Fibroblast of peridontal ligament (primary cell): ENCODE results near the gene F8.
"Not testable (repeated sequence)": the region's sequence is repeated elsewhere in the genome, so short reads cannot be mapped to it uniquely, and the experiment has no call there.

Experiments used
- DNase-seq: peaks from one replicate; pipeline ENCODE4 v3.0.0-alpha.2; 2010; ENCODE audit errors: extremely low read depth

Gene F8

DNA sequence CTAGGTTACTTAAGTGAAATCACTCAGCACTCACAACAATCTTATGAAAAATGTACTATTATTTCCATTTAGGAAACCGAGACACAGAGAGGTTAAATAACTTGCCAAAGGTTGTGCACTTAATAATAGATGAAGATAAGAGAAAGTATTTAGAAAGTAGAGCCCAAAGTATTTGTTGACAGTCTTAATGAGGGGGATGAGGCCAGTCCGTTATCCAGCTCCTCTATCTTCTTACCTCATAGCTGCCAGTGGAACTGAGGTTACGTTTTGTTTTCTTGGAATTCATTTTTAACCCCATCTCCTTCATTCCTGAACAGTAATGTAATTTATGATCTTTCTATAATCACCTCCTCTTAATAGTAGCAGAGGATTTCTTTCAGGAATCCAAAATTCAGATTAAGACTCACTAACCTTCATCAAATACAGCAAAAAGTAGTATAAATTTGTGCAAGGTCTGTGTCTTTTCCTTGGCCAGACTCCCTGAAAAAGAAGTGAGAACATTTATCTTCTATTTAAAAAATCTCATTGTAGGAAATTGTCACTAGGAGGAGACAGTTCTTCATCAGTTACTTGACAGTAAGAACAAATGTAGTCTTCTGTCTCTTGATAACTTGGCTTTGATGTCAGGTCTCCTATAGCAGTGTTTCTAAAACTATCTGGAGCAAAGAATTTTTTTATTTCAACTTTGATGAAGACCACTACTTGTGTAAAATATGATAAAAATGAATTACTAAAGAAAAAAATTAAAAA, 35.5 kb downstream of the F8 start:
- peak; percentile 14 for DNase-seq

DNA sequence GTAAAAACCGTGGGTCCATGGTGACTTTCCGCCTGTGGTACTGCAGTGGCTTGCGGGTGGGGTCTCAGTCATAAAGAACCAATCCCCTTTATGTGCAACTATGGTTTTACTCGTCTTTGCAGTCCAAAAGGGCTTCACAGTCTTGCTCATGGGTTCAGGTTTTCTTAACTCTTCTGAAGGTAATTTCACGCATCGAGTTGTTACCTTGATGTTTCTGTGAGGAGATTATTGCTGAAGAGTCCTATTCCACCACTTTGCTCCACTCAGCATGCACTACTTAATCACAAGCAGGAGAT, 41.5 kb downstream of the F8 start:
- no peak for DNase-seq

DNA sequence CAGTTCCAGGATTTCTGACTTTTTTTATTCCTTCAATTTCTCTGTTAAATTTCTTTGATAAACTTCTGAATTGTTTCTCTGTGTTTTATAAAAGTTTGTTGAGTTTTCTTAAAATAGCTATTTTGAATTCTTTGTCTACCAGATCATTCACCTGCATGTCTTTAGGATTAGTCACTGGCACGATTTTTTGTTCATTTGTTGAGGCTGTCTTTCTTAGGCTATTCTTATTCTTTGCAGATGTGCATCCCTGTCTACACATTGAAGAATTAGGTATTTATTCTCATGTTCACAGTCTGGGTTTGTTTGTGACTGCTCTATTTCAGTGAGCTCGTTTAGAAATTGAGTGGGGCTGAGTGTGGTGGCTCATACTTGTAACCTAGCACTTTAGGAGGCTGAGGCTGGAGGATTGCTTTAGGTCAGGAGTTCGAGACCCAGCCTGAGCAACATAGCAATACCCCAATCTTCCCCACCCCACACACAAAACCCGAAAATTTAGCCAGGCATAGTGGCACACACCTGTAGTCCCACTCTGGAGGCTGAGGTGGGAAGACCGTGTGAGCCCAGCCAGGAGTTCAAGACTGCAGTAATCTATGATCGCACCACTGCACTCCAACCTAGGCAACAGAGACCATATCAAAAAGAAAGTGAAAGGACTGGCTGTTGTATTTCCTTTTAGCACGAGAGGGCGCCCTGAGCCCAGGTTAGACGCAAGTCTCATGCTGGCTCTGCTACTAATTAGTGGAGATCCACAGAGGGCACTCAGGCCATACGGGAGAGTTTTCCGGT, 42.0 kb downstream of the F8 start:
- DNase-seq: peak; percentile 71

DNA sequence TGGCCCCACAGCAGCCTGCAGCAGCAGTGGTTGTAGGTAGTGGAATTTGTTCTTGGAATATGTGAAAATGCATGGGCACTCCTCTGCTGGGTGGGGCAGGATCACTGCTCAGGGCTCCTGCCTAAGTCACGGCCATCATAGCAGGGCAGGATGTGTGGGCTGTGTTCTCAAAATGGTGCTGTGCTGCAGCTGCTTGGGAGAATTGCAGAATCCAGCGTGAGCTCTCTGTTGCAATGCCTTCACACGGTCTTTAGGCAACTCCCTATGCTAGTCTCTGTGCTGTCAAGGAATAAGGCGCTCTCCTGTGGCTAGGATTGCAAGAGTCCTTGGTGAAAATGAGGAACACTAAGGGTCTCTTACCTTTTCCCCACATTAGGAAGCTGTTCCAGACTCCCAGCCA, 42.9 kb downstream of the F8 start:
- DNase-seq: no peak

DNA sequence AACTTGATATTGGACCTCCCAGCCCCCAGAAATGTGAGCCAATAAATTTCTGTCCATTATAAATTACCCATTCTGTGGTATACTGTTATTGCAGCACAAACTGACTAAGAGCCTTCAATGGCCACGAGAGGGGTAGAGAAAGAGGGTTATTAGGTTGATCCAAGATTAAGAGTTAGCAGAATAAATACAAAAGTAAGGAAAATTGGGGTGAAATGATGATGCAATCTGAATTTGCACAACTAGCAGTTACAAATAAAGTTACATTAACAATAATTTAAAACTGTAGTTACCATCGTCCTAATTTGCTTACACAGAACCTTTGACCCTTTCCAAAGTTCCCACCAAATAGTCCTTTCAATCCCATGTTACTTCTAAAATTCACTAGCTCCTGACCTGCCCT, 54.2 kb downstream of the F8 start:
- DNase-seq: no peak

DNA sequence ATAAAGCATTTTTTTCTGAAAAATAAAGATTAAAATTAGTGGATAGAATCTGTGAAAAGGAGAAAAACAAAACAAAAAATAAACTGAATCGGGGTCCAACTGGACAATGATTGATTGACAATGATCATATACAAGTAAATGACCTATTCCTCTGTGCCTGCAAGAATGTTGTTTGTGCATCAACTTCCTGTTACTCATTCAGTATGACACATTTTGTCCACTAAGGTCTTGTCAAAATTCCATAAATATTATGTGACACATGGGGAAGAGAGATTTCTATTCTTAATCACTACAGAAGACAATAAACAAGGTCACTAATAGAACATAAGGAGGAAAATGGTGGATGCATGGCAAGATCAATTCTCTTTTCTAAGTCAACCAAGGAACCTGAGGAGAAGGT, 54.9 kb downstream of the F8 start:
- no peak for DNase-seq

DNA sequence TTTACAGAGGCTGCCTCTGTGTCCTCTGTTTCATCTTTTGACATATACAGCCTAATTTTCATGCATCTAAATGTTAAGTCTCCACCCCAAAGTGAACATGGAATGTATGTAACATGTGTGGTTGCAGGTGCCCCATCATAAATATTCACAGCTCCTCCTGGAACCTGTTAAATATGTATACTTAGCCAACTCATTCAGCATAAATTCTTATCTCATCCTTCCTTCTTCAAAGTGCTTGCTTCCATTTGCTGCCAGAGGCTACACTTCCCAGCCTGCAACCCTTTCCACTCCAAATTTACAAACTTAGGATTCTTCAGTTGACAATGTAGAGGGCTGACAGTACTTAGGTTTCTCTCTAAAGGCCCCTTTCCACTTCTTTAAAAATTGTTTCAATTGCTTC, 60.6 kb downstream of the F8 start:
- DNase-seq: no peak

DNA sequence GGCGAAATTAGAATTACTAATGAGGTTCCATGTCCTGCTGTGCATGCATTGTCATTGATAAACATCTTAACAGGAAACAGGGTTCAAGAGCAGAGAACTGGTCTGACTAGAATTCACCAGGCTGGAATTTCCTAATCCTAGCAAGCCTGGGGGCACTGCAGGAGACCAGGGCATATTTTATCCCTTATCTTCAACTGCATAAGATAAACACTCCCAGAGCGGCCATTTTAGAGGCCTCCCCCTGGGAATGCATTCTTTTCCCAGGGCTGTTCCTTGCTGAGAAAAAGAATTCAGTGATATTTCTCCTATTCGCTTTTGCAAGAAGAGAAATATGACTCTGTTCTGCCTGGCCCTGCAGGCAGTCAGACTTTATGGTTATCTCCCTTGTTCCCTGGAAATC, 66.7 kb downstream of the F8 start:
- not testable (repeated sequence) for DNase-seq

DNA sequence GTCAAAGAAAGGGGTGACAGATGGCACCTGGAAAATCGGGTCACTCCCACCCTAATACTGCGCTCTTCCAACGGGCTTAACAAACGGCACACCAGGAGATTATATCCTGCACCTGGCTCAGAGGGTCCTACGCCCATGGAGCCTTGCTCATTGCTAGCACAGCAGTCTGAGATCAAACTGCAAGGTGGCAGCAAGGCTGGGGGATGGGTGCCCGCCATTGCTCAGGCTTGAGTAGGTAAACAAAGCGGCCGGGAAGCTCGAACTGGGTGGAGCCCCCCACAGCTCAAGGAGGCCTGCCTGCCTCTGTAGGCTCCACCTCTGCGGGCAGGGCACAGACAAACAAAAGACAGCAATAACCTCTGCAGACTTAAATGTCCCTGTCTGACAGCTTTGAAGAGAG, 83.3 kb downstream of the F8 start:
- DNase-seq: not testable (repeated sequence)

DNA sequence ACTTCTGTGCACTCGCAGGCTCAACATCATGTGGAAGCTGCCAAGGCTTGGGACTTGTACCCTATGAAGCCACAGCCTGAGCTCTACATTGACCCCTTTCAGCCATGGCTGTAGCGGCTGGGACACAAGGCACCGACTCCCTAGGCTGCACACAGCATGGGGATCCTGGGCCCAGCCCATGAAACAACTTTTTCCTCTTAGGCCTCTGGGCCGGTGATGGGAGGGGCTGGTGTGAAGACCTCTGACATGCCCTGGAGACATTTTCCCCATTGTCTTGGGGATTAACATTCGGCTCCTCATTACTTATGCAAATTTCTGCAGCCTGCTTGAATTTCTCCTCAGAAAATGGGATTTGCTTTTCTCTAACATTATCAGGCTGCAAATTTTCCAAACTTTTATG, 97.8 kb downstream of the F8 start:
- not testable (repeated sequence) for DNase-seq

DNA sequence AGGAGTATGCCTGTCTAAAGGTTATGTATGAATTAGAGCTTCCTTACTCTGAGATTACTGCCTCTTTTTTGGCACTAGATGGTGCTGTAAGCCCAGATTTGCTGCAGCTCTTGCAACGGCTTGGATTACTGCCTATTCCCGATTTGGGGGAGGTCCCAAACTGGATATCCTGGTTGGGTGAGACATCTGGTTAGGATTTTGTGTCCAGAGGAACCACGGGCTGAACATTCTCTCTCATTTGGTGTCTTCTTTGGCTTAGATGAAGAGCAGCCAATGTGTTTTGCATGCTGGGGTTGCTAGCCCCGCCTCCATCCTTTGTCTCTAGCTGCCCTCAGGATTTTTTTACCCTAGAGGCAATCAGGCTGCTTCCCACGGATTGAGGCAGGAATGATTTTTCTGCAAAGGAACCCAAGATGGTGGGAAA, 104.5 kb downstream of the F8 start:
- DNase-seq: peak; percentile 91

DNA sequence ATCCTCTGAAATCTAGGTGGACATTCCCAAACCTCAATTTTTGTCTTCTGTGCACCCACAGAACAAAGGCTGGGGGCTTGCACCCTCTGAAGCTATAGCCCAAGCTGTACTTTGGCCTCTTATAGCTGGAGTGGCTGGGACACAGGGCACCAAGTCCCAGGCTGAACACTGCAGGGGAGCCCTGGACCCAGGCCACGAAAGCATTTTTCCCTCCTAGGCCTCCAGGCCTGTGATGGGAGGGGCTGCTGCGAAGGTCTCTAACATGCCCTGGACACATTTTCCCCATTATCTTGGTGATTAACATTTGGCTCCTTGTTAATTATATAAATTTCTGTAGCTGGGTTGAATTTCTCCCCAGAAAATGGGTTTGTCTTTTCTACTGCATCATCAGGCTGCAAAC, 108.5 kb downstream of the F8 start:
- no peak for DNase-seq

DNA sequence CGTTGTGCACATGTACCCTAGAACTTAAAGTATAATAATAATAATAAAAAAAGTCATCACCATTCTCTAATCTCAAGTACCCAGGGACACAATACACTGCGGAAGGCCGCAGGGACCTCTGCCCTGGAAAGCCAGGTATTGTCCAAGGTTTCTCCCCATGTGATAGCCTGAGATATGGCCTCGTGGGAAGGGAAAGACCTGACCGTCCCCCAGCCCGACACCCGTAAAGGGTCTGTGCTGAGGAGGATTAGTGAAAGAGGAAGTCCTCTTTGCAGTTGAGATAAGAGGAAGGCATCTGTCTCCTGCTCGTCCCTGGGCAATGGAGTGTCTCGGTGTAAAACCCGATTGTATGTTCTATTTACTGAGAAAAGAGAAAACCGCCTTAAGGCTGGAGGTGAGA, 112.0 kb downstream of the F8 start:
- DNase-seq: not testable (repeated sequence)

DNA sequence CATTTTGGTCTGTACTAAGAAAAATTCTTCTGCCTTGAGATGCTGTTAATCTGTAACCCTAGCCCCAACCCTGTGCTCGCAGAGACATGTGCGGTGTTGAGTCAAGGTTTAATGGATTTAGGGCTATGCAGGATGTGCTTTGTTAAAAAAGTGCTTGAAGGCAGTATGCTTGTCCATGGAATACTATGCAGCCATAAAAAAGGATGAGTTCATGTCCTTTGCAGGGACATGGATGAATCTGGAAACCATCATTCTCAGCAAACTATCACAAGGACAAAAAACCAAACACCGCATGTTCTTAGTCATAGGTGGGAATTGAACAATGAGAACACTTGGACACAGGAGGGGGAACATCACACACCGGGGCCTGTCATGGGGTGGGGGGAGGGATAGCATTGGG, 112.5 kb downstream of the F8 start:
- not testable (repeated sequence) for DNase-seq

DNA sequence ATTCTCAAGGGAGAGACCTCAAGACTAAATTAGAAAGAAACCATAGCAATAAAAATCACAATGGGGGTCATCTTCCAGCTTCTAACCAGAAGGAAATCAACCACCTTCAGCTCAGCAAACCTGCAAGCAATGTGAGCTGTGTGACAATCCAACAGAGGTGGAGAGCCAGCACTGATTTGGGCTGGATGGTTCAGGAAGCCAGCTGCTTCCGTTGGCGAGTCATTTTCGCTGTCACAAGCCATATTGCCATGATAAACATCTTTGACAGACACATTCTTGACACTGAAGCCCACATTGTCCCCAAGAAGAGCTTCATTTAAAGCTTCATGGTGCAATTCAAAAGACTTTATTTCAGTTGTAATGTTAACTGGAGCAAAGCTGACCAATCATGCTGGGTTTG, 113.7 kb downstream of the F8 start:
- no peak for DNase-seq

DNA sequence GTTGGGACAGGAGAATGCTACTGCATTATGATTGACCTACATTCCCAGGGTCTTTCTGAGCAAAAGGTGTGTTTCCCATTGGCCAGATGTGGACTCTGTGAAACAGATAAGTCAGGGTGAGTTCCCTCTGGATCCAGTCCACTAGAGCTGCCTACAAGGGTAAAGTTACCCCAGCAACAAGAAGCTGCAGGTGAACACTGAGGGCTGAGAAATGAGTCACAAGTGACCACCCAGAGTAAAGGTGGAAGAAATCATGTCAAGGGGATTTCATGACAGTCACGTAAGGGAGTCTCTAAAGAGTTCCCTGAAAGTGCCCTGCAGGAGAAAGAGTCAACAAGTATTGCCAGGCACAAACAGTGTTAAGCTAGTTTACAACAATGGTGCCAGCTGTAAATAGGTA, 120.1 kb downstream of the F8 start:
- no peak for DNase-seq

DNA sequence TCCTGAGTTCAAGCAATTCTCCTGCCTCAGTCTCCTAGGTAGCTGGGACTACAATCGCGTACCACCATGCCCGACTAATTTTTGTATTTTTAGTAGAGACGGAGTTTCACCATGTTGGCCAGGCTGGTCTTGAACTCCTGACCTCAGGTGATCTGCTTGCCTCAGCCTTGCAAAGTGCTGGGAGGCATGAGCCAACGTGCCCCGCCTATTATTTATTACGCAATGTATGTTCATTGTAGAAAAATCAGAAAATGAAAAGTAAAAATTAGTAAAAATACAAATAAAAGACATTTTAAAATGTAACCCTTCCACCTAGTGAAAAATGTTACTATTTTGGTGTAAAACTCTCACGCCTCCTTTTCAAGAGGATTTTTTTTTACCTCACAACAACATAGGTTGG, 122.2 kb downstream of the F8 start:
- DNase-seq: no peak

DNA sequence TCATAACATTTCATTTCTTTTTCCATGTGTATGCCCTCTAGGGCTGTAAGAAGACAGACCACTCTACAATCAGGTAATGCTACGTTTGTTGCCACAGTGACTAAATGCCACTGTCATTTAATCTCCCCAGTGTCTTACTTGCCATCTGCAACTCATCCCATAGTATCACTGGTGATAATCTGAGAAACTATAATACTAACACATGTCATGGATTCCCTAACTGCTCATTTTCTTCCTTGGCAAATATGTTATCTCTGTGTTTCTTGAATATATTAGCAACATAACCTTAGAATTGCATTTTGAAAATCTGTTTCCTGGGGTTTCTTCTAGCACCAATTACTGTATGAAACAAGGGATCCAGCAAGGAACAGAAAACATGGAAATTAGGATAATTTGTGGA, 130.2 kb downstream of the F8 start:
- no peak for DNase-seq

DNA sequence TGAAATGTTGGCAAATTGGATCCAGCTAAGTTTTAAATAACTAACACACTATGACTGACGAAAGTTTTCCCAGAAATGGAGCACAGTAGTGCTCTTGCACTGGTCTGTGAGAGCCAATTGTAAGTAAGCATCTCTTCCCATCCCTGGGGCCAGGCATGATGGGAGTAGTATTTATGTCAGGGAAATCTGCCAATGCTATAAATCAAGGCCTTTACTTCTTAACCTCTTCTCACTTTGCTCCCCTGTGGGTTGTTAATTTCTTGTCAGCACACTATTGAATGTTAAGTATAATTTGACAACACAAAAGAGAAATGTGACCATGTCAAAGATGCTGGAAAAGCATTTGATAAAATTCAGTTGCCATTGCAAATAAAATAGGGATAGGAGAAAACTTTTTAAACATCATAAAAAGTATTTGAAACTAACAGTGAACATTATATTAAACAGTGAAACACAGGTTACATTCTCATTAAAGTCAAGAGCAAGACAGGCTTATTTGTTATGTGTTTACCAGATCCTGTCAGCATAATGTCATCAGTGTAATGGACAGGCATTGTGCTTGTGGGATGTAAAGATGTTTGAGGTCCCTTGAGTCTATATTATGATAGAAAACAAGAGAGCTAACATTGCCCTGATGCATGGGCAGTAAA, 131.4 kb downstream of the F8 start:
- DNase-seq: no peak

DNA sequence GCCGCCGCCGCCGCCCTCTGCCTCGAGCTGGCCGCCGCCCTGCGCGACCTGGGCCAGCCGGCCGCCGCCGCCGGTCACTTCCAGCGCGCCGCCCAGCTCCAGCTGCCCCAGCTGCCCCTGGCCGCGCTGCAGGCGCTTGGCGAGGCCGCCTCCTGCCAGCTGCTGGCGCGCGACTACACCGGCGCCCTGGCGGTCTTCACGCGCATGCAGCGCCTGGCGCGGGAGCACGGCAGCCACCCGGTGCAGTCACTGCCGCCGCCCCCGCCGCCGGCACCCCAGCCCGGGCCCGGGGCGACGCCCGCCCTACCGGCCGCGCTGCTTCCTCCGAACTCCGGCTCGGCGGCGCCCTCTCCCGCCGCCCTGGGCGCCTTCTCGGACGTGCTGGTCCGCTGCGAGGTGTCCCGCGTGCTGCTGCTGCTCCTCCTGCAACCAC, 135.7 kb downstream of the F8 start:
- not testable (repeated sequence) for DNase-seq

DNA sequence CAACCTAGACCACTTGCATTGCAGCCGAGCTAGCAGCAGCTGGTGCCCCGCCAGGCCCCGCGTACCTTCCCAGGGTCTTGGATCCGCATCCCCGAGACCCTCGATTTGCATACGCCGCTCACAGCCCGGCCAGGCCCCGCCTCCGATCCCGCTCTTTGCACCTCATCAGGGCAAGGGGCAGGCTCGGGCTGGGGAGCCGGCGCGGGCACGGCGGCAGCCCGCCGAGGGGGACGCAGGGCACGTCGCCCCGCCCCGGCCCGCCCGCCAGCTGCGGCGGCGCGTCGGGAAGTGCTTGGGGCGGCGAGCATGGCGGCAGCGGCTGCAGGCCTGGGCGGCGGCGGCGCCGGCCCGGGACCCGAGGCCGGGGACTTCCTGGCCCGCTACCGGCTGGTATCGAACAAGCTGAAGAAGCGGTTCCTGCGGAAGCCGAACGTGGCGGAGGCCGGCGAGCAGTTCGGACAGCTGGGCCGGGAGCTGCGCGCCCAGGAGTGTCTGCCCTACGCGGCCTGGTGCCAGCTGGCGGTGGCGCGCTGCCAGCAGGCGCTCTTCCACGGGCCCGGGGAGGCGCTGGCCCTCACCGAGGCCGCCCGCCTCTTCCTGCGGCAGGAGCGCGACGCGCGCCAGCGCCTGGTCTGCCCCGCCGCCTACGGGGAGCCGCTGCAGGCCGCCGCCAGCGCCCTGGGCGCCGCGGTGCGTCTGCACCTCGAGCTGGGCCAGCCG, 136.3 kb downstream of the F8 start, which contains the start of gene F8A1:
TSS of gene F8A1 (plus strand) at position 287 of the 720 bp plus-strand sequence. CDS start at position 307, 20 bp downstream.
- DNase-seq: not testable (repeated sequence)

DNA sequence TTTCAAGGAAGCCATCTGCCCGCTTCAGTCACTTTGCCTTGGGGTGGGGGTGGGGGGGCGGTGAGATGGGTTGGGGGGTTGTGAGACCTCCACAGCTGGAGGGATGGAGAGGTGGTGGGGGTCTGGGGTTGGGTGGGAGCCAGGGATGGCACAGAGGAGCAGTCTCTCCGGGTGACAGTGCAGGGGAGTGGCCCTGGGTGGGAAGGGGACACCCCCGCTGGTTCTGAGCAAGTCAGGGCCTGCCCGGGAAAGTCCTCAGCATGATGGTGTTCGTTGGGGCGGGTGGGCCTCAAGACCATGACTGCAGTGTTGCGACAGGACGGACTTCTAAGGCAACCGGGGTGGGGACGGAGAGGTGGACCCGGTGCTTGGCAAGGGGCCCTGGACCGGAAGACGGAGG, 137.0 kb downstream of the F8 start:
- not testable (repeated sequence) for DNase-seq
